Panc1 (cell line): ENCODE results near the gene FNDC11. TPM values are rescaled to one million over a fixed set of nuclear protein-coding genes. Genes with fewer than 3 reads are reported as not detected.

Source experiments
- ATAC-seq: fragments of 200-7000 bp; cut with Tn5 transposase; 2 replicates; pipeline ENCODE4 v1.9.1; 2020; ENCODE audit warnings: mild to moderate bottlenecking, moderate library complexity
- BruUV-seq: library from RNA; stranded (reverse); fragments of 400-500 nt; replicated peaks from 2 replicates; lab custom pipeline; 2021; lab: Mats Ljungman, UMichigan
- CTCF ChIA-PET: fragments of 300-600 bp; sonication (Branson Sonifier 250); formaldehyde crosslinking; loops from one replicate; lab custom pipeline; 2022; ENCODE audit warnings: antibody characterized with exemption; lab: Charles Lee
- POLR2A ChIA-PET: fragments of 300-600 bp; sonication (Branson Sonifier 250); formaldehyde crosslinking; loops from one replicate; lab custom pipeline; 2022; ENCODE audit warnings: antibody characterized with exemption; lab: Charles Lee
- DNase-seq: peaks from one replicate; pipeline ENCODE4 v3.0.0-alpha.2; 2010; ENCODE audit warnings: low read depth, low spot score
- H3K27ac ChIP-seq: 2 replicates; pipeline ENCODE4 v1.5.1; 2011; ENCODE audit warnings: mild to moderate bottlenecking, low read length, inconsistent platforms
- H3K27me3 ChIP-seq: fragments of 200-500 bp; sonication (Bioruptor generic); 2 replicates; pipeline ENCODE4 v1.6.0; 2014; ENCODE audit warnings: low read length, inconsistent platforms; ENCODE audit not compliant: control insufficient read depth, insufficient read depth
- H3K36me3 ChIP-seq: fragments of 200-500 bp; sonication (Bioruptor generic); 2 replicates; pipeline ENCODE4 v1.5.1; 2014; ENCODE audit warnings: inconsistent platforms, mild to moderate bottlenecking, low read length, moderate library complexity; ENCODE audit not compliant: control insufficient read depth, insufficient read depth
- H3K4me1 ChIP-seq: 2 replicates; pipeline ENCODE4 v1.5.1; 2011; ENCODE audit warnings: inconsistent platforms, mild to moderate bottlenecking, low read length, moderate library complexity; ENCODE audit not compliant: control insufficient read depth, insufficient read depth
- H3K4me3 ChIP-seq, 2 experiments: 2 replicates each; pipeline ENCODE4 v1.5.1; 2011 to 2012; ENCODE audit warnings: low read depth in 2 of 2, low read length in 2 of 2, mild to moderate bottlenecking in 2 of 2, inconsistent platforms in 1 of 2, moderate library complexity in 1 of 2
- H3K9me3 ChIP-seq: fragments of 200-500 bp; sonication (Bioruptor generic); 2 replicates; pipeline ENCODE4 v1.5.1; 2014; ENCODE audit warnings: low read depth, mild to moderate bottlenecking, inconsistent platforms, low read length, moderate library complexity; ENCODE audit not compliant: control insufficient read depth, insufficient read depth
- CTCF ChIP-seq: fragments of 450-650 bp; IDR thresholded peaks from 2 replicates; pipeline ENCODE4 v1.5.1; 2017; ENCODE audit warnings: mild to moderate bottlenecking
- POLR2AphosphoS5 ChIP-seq: IDR thresholded peaks from 2 replicates; pipeline ENCODE4 v1.6.1; 2012; ENCODE audit warnings: mild to moderate bottlenecking, low read depth, low read length, moderate library complexity
- REST ChIP-seq, 2 experiments: IDR thresholded peaks; 2 replicates each; pipeline ENCODE4 v1.6.1; 2011 to 2012; ENCODE audit warnings: low read depth in 2 of 2, control low read depth in 1 of 2, low read length in 1 of 2, mild to moderate bottlenecking in 1 of 2, moderate library complexity in 1 of 2; ENCODE audit not compliant: insufficient read depth in 1 of 2
- SIN3A ChIP-seq: IDR thresholded peaks from 2 replicates; pipeline ENCODE4 v1.6.1; 2012; ENCODE audit warnings: low read depth, mild to moderate bottlenecking, low read length, moderate library complexity, borderline replicate concordance; ENCODE audit not compliant: insufficient read depth
- TCF7L2 ChIP-seq: IDR thresholded peaks from 2 replicates; pipeline ENCODE4 v1.6.1; 2011; ENCODE audit warnings: mild to moderate bottlenecking, low read depth, low read length, inconsistent platforms
- in situ Hi-C: cut with HindIII; loops from 2 replicates; pipeline ENCODE4 v1.10.0; 2016; ENCODE audit warnings: low sequenced_read_pairs, low pct_unique_long_range_greater_than_20kb
- intact Hi-C: fragments of 100-400 bp; cut with micrococcal nuclease; formaldehyde crosslinking; loops from one replicate; pipeline ENCODE4 v1.10.0; 2022; ENCODE audit not compliant: unreplicated experiment
- total RNA-seq: library from RNA; stranded (reverse); gene quantifications from one replicate; pipeline ENCODE4 v1.2.1, GENCODE V29; 2021; ENCODE audit not compliant: unreplicated experiment

The FNDC11 gene
- total RNA-seq, 1 experiment from 2014 or later: 1.3 TPM

DNA sequence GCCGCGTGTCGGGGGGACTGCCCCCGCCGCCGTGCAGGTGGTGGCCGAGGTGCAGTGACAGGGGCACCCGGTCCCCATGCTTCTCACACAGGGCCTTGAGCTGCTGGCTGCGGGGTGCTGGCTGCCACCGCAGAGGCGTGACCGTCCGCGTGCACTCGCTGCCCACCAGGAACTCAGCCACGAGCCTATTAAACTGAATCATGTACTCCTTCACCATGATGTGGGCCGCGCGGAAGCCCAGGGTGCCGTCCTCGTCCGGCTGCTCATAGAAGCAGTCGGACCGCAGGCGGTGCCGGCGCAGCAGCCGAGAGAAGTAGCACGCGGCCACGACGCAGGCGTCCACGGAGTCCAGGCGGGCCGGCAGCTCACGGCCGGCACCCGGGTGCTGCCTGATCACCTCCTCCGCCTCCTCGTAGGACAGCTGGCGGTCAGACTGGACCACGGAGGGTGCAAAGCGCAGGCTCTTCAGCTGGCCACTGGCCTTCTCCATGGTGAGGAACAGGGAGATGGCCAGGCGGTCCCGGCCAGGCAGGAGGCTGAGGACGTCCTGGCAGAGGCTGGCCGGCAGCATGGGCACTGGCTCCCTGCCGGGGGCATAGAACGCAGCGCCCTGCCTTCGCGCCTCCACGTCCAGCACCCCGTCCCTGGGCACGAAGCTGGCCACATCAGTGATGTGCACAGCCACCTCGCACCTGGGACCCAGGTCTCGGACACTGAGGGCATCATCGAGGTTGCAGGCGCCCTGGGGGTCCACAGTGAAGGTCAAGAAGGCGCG is 10.3 kb downstream of the FNDC11 start:
- CTCF ChIA-PET: no interaction called here
- DNase-seq: no peak
- in situ Hi-C loops (no loop called here), intact Hi-C loops (no loop called here)
- no peak for ATAC-seq
- TF ChIP-seq REST (IDR thresholded peaks at IDR 0.05; ENCODE audit: insufficient read depth in 1 of 2, low read depth in 2 of 2, low read length in 1 of 2): no peak
- no peak for TF ChIP-seq POLR2AphosphoS5
- TF ChIP-seq TCF7L2: no peak
- TF ChIP-seq SIN3A: no peak
- no peak for TF ChIP-seq CTCF
- POLR2A ChIA-PET: no interaction called here
- BruUV-seq: no TSS peak
- H3K9me3 ChIP-seq: no peaks in the 10 kb centered on the region
- H3K36me3 ChIP-seq: no peaks in the 10 kb centered on the region
- H3K27ac ChIP-seq: no peak overlapping the region
- no peaks in the 10 kb centered on the region for H3K27me3 ChIP-seq
- H3K4me1 ChIP-seq: no peaks in the 10 kb centered on the region
- H3K4me3 ChIP-seq: no peak overlapping the region

DNA sequence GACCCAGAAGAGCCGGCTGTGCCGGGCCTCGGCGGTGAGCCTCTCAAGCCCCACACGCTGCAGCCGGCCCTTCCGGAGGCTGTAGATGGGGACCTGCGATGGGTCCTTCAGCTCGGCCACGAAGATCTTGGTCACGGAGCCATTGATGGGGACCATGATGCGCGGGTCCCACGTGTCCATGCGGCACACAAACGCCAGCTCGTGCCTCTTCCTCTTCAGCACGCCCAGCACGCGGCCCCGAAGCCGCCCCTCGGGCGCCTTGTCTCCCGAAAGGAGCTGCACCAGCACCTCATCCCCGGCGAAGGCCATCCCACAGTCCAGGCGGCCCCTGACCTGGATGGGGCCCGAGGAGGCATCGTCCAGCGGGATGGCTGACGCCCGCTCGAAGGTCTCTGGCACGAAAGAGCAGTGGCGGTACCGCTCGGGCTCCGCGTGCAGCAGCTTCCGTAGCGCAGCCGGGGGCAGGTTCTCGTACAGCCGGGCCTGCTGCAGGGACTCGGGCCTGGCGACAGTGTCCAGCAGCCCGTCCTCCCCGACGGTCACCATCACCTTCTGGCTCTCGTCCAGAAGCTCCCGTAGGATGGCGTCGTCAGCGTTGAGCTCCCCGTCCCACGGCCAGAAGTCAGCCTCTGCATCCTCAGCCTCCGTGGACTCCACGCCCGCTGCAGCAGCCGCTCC is 11.2 kb downstream of the FNDC11 start:
- BruUV-seq: no TSS peak
- ATAC-seq: no peak
- no peak overlapping the region for H3K27ac ChIP-seq
- TF ChIP-seq REST (IDR thresholded peaks at IDR 0.05; ENCODE audit: insufficient read depth in 1 of 2, low read depth in 2 of 2, low read length in 1 of 2) (no peak), SIN3A (no peak), POLR2AphosphoS5 (no peak), CTCF (no peak), TCF7L2 (no peak)
- in situ Hi-C loops: no loop called here
- H3K36me3 ChIP-seq: no peaks in the 10 kb centered on the region
- no peaks in the 10 kb centered on the region for H3K9me3 ChIP-seq
- no peak overlapping the region for H3K4me3 ChIP-seq
- no peaks in the 10 kb centered on the region for H3K4me1 ChIP-seq
- ChIA-PET POLR2A (no interaction called here), CTCF (no interaction called here)
- intact Hi-C loops: no loop called here
- no peak for DNase-seq
- H3K27me3 ChIP-seq: no peaks in the 10 kb centered on the region
